CD14-positive monocyte (primary cell): ENCODE results near the gene NNMT. TPM values are rescaled to one million over a fixed set of nuclear protein-coding genes. Genes with fewer than 3 reads are reported as not detected.

Experiments used
- DNase-seq, 3 donors: peaks; one replicate each; pipeline ENCODE4 v3.0.0-alpha.2; 2011 to 2022
- H2AFZ ChIP-seq: 2 replicates; pipeline ENCODE4 v1.6.0; 2012; ENCODE audit warnings: mild to moderate bottlenecking, low read depth, low read length, inconsistent platforms; ENCODE audit not compliant: insufficient read depth, poor library complexity, severe bottlenecking
- H3K27ac ChIP-seq, 2 donors: 1 replicate in 1 of 2; 2 replicates in 1 of 2; pipeline ENCODE4 v1.5.1; 2012 to 2013; ENCODE audit warnings: low read length in 2 of 2, control low read depth in 1 of 2, inconsistent platforms in 1 of 2, low read depth in 1 of 2, mild to moderate bottlenecking in 1 of 2
- H3K27me3 ChIP-seq, 2 donors: one replicate each; pipeline versions ENCODE4 v1.6.0 to v1.6.1; 2011 to 2013; ENCODE audit warnings: low read length in 2 of 2; ENCODE audit not compliant: control insufficient read depth in 2 of 2, insufficient read depth in 2 of 2
- H3K36me3 ChIP-seq, 2 donors: replicated peaks in 1 of 2; 1 replicate in 1 of 2; 2 replicates in 1 of 2; pipeline versions ENCODE4 v1.5.1 to v1.6.1; 2012 to 2013; ENCODE audit warnings: low read length in 2 of 2, control low read depth in 1 of 2, inconsistent platforms in 1 of 2, mild to moderate bottlenecking in 1 of 2; ENCODE audit not compliant: insufficient read depth in 2 of 2, control insufficient read depth in 1 of 2
- H3K4me1 ChIP-seq, 2 donors: 1 replicate in 1 of 2; 2 replicates in 1 of 2; pipeline versions ENCODE4 v1.5.1 to v1.6.1; 2012 to 2013; ENCODE audit warnings: low read length in 2 of 2, control low read depth in 1 of 2, inconsistent platforms in 1 of 2, mild to moderate bottlenecking in 1 of 2, moderate library complexity in 1 of 2; ENCODE audit not compliant: insufficient read depth in 2 of 2, control insufficient read depth in 1 of 2
- H3K4me2 ChIP-seq: replicated peaks from 2 replicates; pipeline ENCODE3; 2012; ENCODE audit warnings: low read length, moderate library complexity, mild to moderate bottlenecking; ENCODE audit not compliant: poor library complexity, severe bottlenecking; ENCODE audit errors: extremely low read depth
- H3K4me3 ChIP-seq, 3 experiments: fragments of 200-600 bp in 1 of 3; sonication (generic) in 1 of 3; replicated peaks in 1 of 3; 1 replicate in 2 of 3; 2 replicates in 1 of 3; pipeline ENCODE4 v1.5.1; 2011 to 2013; ENCODE audit warnings: low read length in 3 of 3, mild to moderate bottlenecking in 3 of 3, control low read depth in 2 of 3, low read depth in 2 of 3, inconsistent platforms in 1 of 3, moderate library complexity in 1 of 3
- H3K79me2 ChIP-seq: 2 replicates; pipeline ENCODE4 v1.6.0; 2012; ENCODE audit warnings: mild to moderate bottlenecking, control low read depth, inconsistent platforms, low read length, moderate library complexity; ENCODE audit not compliant: insufficient read depth
- H3K9ac ChIP-seq: 2 replicates; pipeline ENCODE4 v1.6.0; 2017; ENCODE audit warnings: low read length, mild to moderate bottlenecking; ENCODE audit not compliant: insufficient read depth, poor library complexity, severe bottlenecking
- H3K9me3 ChIP-seq, 2 donors: replicated peaks in 1 of 2; 1 replicate in 1 of 2; 2 replicates in 1 of 2; pipeline versions ENCODE4 v1.5.1 to v1.6.1; 2012 to 2013; ENCODE audit warnings: low read length in 2 of 2, control low read depth in 1 of 2; ENCODE audit not compliant: control insufficient read depth in 1 of 2, insufficient read depth in 1 of 2
- H4K20me1 ChIP-seq: 2 replicates; pipeline ENCODE4 v1.6.0; 2012; ENCODE audit warnings: mild to moderate bottlenecking, low read length, control low read depth, moderate library complexity; ENCODE audit not compliant: insufficient read depth
- H3K27ac Mint-ChIP-seq, 7 donors: one replicate each; pipeline ENCODE4 v1.8.0; 2020; ENCODE audit warnings: mild to moderate bottlenecking in 7 of 7, mixed read lengths in 7 of 7, moderate library complexity in 6 of 7, inconsistent platforms in 2 of 7
- H3K27me3 Mint-ChIP-seq, 3 donors: one replicate each; pipeline ENCODE4 v1.8.0; 2021 to 2022; ENCODE audit warnings: low read depth in 3 of 3, mild to moderate bottlenecking in 3 of 3, mixed read lengths in 3 of 3, moderate library complexity in 3 of 3, inconsistent platforms in 1 of 3
- H3K36me3 Mint-ChIP-seq, 2 donors: one replicate each; pipeline ENCODE4 v1.8.0; 2020; ENCODE audit warnings: mixed read lengths in 2 of 2, inconsistent platforms in 1 of 2, mild to moderate bottlenecking in 1 of 2
- H3K4me1 Mint-ChIP-seq: one replicate; pipeline ENCODE4 v1.8.0; 2020; ENCODE audit warnings: mild to moderate bottlenecking, mixed read lengths
- H3K4me3 Mint-ChIP-seq, 2 donors: one replicate each; pipeline ENCODE4 v1.8.0; 2020; ENCODE audit warnings: mild to moderate bottlenecking in 2 of 2, mixed read lengths in 2 of 2, moderate library complexity in 1 of 2
- H3K9me3 Mint-ChIP-seq, 7 donors: one replicate each; pipeline ENCODE4 v1.8.0; 2020 to 2022; ENCODE audit warnings: mixed read lengths in 7 of 7, mild to moderate bottlenecking in 6 of 7, moderate library complexity in 6 of 7, inconsistent platforms in 2 of 7
- CTCF ChIP-seq: fragments of 200-600 bp; IDR thresholded peaks from one replicate; pipeline ENCODE4 v1.8.0; 2022; ENCODE audit warnings: antibody characterized with exemption, mild to moderate bottlenecking
- WGBS: methylation state at CpG from one replicate; pipeline ENCODE4 v1.1.5; 2013; ENCODE audit warnings: missing lambda C conversion rate; ENCODE audit not compliant: insufficient coverage; 5-methylcytosine and 5-hydroxymethylcytosine counted together
- intact Hi-C, 2 donors: fragments of 100-400 bp; cut with micrococcal nuclease; formaldehyde crosslinking; loops; one replicate each; pipeline versions ENCODE4 v1.15.0 to v1.15.1; 2023
- polyA plus RNA-seq, 3 donors: library from polyadenylated mRNA; depleted of rRNA in 1 of 3; unstranded in 2 of 3; stranded (reverse) in 1 of 3; fragments of 300-500 nt in 2 of 3; fragments of >200 nt in 1 of 3; fragmentation: Illumina TruSeq in 2 of 3; gene quantifications; 1 replicate in 2 of 3; 2 replicates in 1 of 3; pipeline ENCODE4 v1.2.3, GENCODE V29; 2012 to 2021

NNMT gene
- polyA plus RNA-seq, 3 donors, result not detected

GRCh38 chr11:114302663-114303062, 6.5 kb downstream of the NNMT start:
- Mint-ChIP-seq H3K4me3 (no peak overlapping the region), H3K36me3 (no peaks in the 10 kb centered on the region), H3K27me3 (peaks cover 0 to 8% (median 5%) of the 10 kb centered on the region in 3 donors), H3K9me3 (peaks cover 0 to 5% (median 0%) of the 10 kb centered on the region in 7 donors), H3K4me1 (peaks cover 6% of the 10 kb centered on the region), H3K27ac (no peak overlapping the region)
- H3K79me2 ChIP-seq, result no peaks in the 10 kb centered on the region
- no peak overlapping the region for H3K4me3 ChIP-seq
- no peaks in the 10 kb centered on the region for H3K9me3 ChIP-seq
- WGBS, result no CpG with 5 or more reads among the region's 1 CpG
- no peak overlapping the region for H3K4me2 ChIP-seq
- no peak overlapping the region for H3K27ac ChIP-seq
- H4K20me1 ChIP-seq, result no peaks in the 10 kb centered on the region
- peaks cover 4% of the 10 kb centered on the region in 2 donors for H3K4me1 ChIP-seq
- no peak overlapping the region for H2AFZ ChIP-seq
- no peaks in the 10 kb centered on the region for H3K36me3 ChIP-seq
- intact Hi-C loops, result no loop called here
- no peak overlapping the region for H3K9ac ChIP-seq
- no peak for TF ChIP-seq CTCF
- no peaks in the 10 kb centered on the region for H3K27me3 ChIP-seq
- DNase-seq, result no peak

- peaks cover 5 to 12% (median 7%) of the 10 kb centered on the region in 3 donors for H3K27me3 Mint-ChIP-seq
Observed at GRCh38 chr11:114304065-114304464, 7.9 kb downstream of the NNMT start.

More at GRCh38 chr11:114304065-114304464, 7.9 kb downstream of the NNMT start:
- no peak for DNase-seq
- H3K36me3 ChIP-seq, result no peaks in the 10 kb centered on the region
- no peak overlapping the region for H3K27ac ChIP-seq
- intact Hi-C loops, result no loop called here
- H3K9me3 ChIP-seq, result no peaks in the 10 kb centered on the region
- peaks cover 0 to 3% of the 10 kb centered on the region in 2 donors for H3K27me3 ChIP-seq
- no peaks in the 10 kb centered on the region for H3K36me3 Mint-ChIP-seq
- TF ChIP-seq CTCF, result no peak
- H3K9me3 Mint-ChIP-seq, result peaks cover 0 to 5% (median 0%) of the 10 kb centered on the region in 7 donors
- no peak overlapping the region for H3K27ac Mint-ChIP-seq
- no peak overlapping the region for H3K4me2 ChIP-seq
- H3K4me1 Mint-ChIP-seq, result peaks cover 20% of the 10 kb centered on the region
- H3K4me1 ChIP-seq, result peaks cover 8 to 9% of the 10 kb centered on the region in 2 donors
- H3K9ac ChIP-seq, result no peak overlapping the region
- H3K4me3 Mint-ChIP-seq, result no peak overlapping the region
- no peak overlapping the region for H2AFZ ChIP-seq
- no peak overlapping the region for H3K4me3 ChIP-seq
- 100% methylated on average over 1 of the region's 1 CpG for WGBS
- H4K20me1 ChIP-seq, result no peaks in the 10 kb centered on the region
- H3K79me2 ChIP-seq, result no peaks in the 10 kb centered on the region
